GM23338 (cell line): Measurements from ENCODE around the gene UCN. TPM values are rescaled to one million over a fixed set of nuclear protein-coding genes. Genes with fewer than 3 reads are reported as not detected.

Experiments
- ATAC-seq: fragments of 200-7000 bp; cut with Tn5 transposase; 3 replicates; pipeline ENCODE4 v1.9.1; 2020
- DNase-seq: peaks from one replicate; pipeline ENCODE4 v3.0.0-alpha.2; 2015; ENCODE audit warnings: low spot score
- H2AFZ ChIP-seq: fragments of 200-600 bp; sonication (generic); 2 replicates; pipeline ENCODE4 v1.8.0; 2016; ENCODE audit warnings: antibody characterized with exemption, mild to moderate bottlenecking, moderate library complexity
- H3F3A ChIP-seq: fragments of 200-600 bp; sonication (generic); replicated peaks from 2 replicates; pipeline ENCODE4 v1.8.0; 2017; ENCODE audit warnings: antibody characterized with exemption, mixed run types, low read depth
- H3K27ac ChIP-seq: fragments of 200-600 bp; sonication (generic); 2 replicates; pipeline ENCODE4 v1.6.1; 2016; ENCODE audit warnings: low read depth
- H3K27me3 ChIP-seq: fragments of 200-600 bp; sonication (generic); 2 replicates; pipeline ENCODE4 v1.8.0; 2016; ENCODE audit warnings: mild to moderate bottlenecking, mixed run types, moderate library complexity; ENCODE audit not compliant: insufficient read depth
- H3K36me3 ChIP-seq: fragments of 200-600 bp; sonication (generic); 2 replicates; pipeline ENCODE4 v1.8.0; 2016; ENCODE audit warnings: mild to moderate bottlenecking; ENCODE audit not compliant: insufficient read depth
- H3K4me1 ChIP-seq: fragments of 200-600 bp; sonication (generic); 2 replicates; pipeline ENCODE4 v1.8.0; 2016; ENCODE audit warnings: mild to moderate bottlenecking, moderate library complexity; ENCODE audit not compliant: insufficient read depth
- H3K4me2 ChIP-seq: fragments of 200-600 bp; sonication (generic); 2 replicates; pipeline ENCODE4 v1.7.1; 2017; ENCODE audit warnings: mixed run types
- H3K4me3 ChIP-seq: fragments of 200-600 bp; sonication (generic); 2 replicates; pipeline ENCODE4 v1.6.1; 2016; ENCODE audit warnings: mixed run types
- H3K79me2 ChIP-seq: fragments of 200-600 bp; sonication (generic); replicated peaks from 2 replicates; pipeline ENCODE4 v1.8.0; 2017; ENCODE audit warnings: mild to moderate bottlenecking; ENCODE audit not compliant: insufficient read depth
- H3K9me2 ChIP-seq: fragments of 200-600 bp; sonication (generic); 2 replicates; pipeline ENCODE4 v1.8.0; 2017; ENCODE audit not compliant: insufficient read depth
- H4K20me1 ChIP-seq: fragments of 200-600 bp; sonication (generic); replicated peaks from 2 replicates; pipeline ENCODE4 v1.8.0; 2017; ENCODE audit warnings: mild to moderate bottlenecking; ENCODE audit not compliant: insufficient read depth
- H3K27ac Mint-ChIP-seq: 2 replicates; pipeline ENCODE4 v1.8.0; 2020; ENCODE audit warnings: inconsistent platforms, mild to moderate bottlenecking, moderate library complexity, mixed read lengths
- H3K27me3 Mint-ChIP-seq: 3 replicates; pipeline ENCODE4 v1.8.0; 2022; ENCODE audit warnings: low read depth, mild to moderate bottlenecking, moderate library complexity, mixed read lengths, inconsistent platforms; ENCODE audit not compliant: insufficient read depth, poor library complexity
- H3K36me3 Mint-ChIP-seq: 3 replicates; pipeline ENCODE4 v1.8.0; 2021; ENCODE audit warnings: low read depth, mild to moderate bottlenecking, inconsistent platforms, moderate library complexity, mixed read lengths
- H3K4me1 Mint-ChIP-seq: 3 replicates; pipeline ENCODE4 v1.8.0; 2020; ENCODE audit warnings: mild to moderate bottlenecking, inconsistent platforms, mixed read lengths
- H3K4me3 Mint-ChIP-seq: 3 replicates; pipeline ENCODE4 v1.8.0; 2021; ENCODE audit warnings: moderate library complexity, mild to moderate bottlenecking, inconsistent platforms, mixed read lengths
- H3K9me3 Mint-ChIP-seq: 3 replicates; pipeline ENCODE4 v1.8.0; 2020; ENCODE audit warnings: moderate library complexity, mild to moderate bottlenecking, inconsistent platforms, mixed read lengths
- CREB1 ChIP-seq: fragments of 250-450 bp; sonication (Bioruptor Pico); IDR thresholded peaks from 2 replicates; pipeline ENCODE4 v1.5.0; 2020; ENCODE audit warnings: low read depth, mild to moderate bottlenecking, moderate library complexity
- EZH2 ChIP-seq: fragments of 200-600 bp; sonication (generic); IDR thresholded peaks from one replicate; pipeline ENCODE4 v1.8.0; 2017; ENCODE audit warnings: antibody characterized with exemption, mild to moderate bottlenecking, low read depth; ENCODE audit not compliant: unreplicated experiment
- JUNB ChIP-seq: IDR thresholded peaks from one replicate; pipeline ENCODE4 v1.6.1; 2016; ENCODE audit warnings: antibody characterized with exemption; ENCODE audit not compliant: unreplicated experiment
- NANOG ChIP-seq: IDR thresholded peaks from 2 replicates; pipeline ENCODE4 v1.6.1; 2016; ENCODE audit warnings: antibody characterized with exemption, borderline replicate concordance
- POLR2AphosphoS5 ChIP-seq: IDR thresholded peaks from 2 replicates; pipeline ENCODE4 v1.6.1; 2016; ENCODE audit warnings: antibody characterized with exemption, low read depth
- STAT1 ChIP-seq: IDR thresholded peaks from one replicate; pipeline ENCODE4 v1.6.1; 2016; ENCODE audit warnings: antibody characterized with exemption; ENCODE audit not compliant: unreplicated experiment
- ZNF114 ChIP-seq: fragments of 250-450 bp; sonication (Bioruptor Pico); IDR thresholded peaks from 2 replicates; pipeline ENCODE4 v1.5.0; 2020; ENCODE audit warnings: mild to moderate bottlenecking, moderate library complexity
- ZNF331 ChIP-seq: fragments of 250-450 bp; sonication (Bioruptor Pico); IDR thresholded peaks from 2 replicates; pipeline ENCODE4 v1.5.0; 2020; ENCODE audit warnings: low read depth, mild to moderate bottlenecking, moderate library complexity
- polyA plus RNA-seq: library from polyadenylated mRNA; unstranded; fragments of >200 nt; fragmentation: Nextera tagmentation; extraction: Ambion mirVana; gene quantifications from 2 replicates; pipeline ENCODE4 v1.2.1, GENCODE V29; 2016
- total RNA-seq: library from RNA; depleted of rRNA; stranded (reverse); fragments of >200 nt; shearing (Covaris generic); gene quantifications from 2 replicates; pipeline ENCODE4 v1.2.3, GENCODE V29; 2014
- TF ChIP-seq, protein P1 (sequence below): IDR thresholded peaks from 2 replicates; pipeline ENCODE4 v1.6.1; 2016; ENCODE audit warnings: antibody characterized with exemption
- TF ChIP-seq, protein P2 (sequence below), 2 experiments: fragments of 200-600 bp in 1 of 2; sonication (generic) in 1 of 2; conservative IDR thresholded peaks; 2 replicates each; pipeline versions ENCODE4 v1.5.1 to v1.6.1; 2016 to 2017; ENCODE audit warnings: antibody characterized with exemption in 2 of 2, low read depth in 2 of 2, mild to moderate bottlenecking in 2 of 2, moderate library complexity in 1 of 2
- TF ChIP-seq, protein P3 (sequence below): fragments of 250-450 bp; sonication (Bioruptor Pico); IDR thresholded peaks from 2 replicates; pipeline ENCODE4 v1.5.0; 2020; ENCODE audit warnings: mild to moderate bottlenecking, moderate library complexity

Gene UCN
- total and polyA plus RNA-seq, 2 experiments from 2014 or later = 0.59 to 0.99 TPM

DNA sequence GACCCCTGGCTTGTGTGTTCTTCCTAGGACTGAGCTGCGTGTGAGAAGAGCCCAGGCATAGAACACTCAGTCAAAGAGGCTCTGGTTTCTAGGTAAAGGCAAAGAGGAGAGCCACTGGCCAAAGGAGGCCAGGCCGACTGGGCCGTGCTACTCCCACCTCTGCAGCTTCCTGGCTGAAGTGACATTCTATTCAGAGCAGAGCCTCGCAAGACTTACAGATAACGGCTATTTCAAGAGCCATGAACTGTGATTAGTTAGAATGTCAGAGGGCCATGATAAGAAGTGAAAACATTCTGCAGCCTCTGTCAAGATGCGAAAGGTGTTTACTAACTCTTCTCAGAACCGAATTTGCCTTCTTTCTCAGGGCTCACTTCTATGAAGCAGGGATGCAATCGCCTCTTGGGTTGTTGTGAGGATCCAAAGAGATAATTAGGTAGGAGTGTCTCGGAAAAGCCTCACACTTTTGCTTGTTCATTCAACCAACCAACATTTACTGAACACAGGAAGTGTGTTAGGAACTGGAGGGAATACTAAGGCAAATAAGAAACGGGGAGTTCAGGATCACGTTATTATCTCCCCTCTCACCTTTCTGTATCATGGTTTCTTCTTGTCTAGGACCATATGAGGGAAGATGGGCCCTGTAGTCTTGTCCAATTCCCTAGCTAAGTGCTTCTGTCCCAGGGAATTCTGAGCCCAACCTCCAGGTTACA, 36.5 kb downstream of the UCN start:
- no peak overlapping the region for H3K4me2 ChIP-seq
- TF ChIP-seq ZNF331 (no peak), EZH2 (no peak), CREB1 (no peak), NANOG (no peak), POLR2AphosphoS5 (no peak), JUNB (no peak), STAT1 (no peak), ZNF114 (CRISPR knock-in tag) (no peak)
- TF ChIP-seq, protein P1, sequence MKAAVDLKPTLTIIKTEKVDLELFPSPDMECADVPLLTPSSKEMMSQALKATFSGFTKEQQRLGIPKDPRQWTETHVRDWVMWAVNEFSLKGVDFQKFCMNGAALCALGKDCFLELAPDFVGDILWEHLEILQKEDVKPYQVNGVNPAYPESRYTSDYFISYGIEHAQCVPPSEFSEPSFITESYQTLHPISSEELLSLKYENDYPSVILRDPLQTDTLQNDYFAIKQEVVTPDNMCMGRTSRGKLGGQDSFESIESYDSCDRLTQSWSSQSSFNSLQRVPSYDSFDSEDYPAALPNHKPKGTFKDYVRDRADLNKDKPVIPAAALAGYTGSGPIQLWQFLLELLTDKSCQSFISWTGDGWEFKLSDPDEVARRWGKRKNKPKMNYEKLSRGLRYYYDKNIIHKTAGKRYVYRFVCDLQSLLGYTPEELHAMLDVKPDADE = no peak
- TF ChIP-seq, protein P2, sequence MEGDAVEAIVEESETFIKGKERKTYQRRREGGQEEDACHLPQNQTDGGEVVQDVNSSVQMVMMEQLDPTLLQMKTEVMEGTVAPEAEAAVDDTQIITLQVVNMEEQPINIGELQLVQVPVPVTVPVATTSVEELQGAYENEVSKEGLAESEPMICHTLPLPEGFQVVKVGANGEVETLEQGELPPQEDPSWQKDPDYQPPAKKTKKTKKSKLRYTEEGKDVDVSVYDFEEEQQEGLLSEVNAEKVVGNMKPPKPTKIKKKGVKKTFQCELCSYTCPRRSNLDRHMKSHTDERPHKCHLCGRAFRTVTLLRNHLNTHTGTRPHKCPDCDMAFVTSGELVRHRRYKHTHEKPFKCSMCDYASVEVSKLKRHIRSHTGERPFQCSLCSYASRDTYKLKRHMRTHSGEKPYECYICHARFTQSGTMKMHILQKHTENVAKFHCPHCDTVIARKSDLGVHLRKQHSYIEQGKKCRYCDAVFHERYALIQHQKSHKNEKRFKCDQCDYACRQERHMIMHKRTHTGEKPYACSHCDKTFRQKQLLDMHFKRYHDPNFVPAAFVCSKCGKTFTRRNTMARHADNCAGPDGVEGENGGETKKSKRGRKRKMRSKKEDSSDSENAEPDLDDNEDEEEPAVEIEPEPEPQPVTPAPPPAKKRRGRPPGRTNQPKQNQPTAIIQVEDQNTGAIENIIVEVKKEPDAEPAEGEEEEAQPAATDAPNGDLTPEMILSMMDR (conservative IDR thresholded peaks at IDR 0.05; ENCODE audit: low read depth in 2 of 2) = no peak
- TF ChIP-seq, protein P3, sequence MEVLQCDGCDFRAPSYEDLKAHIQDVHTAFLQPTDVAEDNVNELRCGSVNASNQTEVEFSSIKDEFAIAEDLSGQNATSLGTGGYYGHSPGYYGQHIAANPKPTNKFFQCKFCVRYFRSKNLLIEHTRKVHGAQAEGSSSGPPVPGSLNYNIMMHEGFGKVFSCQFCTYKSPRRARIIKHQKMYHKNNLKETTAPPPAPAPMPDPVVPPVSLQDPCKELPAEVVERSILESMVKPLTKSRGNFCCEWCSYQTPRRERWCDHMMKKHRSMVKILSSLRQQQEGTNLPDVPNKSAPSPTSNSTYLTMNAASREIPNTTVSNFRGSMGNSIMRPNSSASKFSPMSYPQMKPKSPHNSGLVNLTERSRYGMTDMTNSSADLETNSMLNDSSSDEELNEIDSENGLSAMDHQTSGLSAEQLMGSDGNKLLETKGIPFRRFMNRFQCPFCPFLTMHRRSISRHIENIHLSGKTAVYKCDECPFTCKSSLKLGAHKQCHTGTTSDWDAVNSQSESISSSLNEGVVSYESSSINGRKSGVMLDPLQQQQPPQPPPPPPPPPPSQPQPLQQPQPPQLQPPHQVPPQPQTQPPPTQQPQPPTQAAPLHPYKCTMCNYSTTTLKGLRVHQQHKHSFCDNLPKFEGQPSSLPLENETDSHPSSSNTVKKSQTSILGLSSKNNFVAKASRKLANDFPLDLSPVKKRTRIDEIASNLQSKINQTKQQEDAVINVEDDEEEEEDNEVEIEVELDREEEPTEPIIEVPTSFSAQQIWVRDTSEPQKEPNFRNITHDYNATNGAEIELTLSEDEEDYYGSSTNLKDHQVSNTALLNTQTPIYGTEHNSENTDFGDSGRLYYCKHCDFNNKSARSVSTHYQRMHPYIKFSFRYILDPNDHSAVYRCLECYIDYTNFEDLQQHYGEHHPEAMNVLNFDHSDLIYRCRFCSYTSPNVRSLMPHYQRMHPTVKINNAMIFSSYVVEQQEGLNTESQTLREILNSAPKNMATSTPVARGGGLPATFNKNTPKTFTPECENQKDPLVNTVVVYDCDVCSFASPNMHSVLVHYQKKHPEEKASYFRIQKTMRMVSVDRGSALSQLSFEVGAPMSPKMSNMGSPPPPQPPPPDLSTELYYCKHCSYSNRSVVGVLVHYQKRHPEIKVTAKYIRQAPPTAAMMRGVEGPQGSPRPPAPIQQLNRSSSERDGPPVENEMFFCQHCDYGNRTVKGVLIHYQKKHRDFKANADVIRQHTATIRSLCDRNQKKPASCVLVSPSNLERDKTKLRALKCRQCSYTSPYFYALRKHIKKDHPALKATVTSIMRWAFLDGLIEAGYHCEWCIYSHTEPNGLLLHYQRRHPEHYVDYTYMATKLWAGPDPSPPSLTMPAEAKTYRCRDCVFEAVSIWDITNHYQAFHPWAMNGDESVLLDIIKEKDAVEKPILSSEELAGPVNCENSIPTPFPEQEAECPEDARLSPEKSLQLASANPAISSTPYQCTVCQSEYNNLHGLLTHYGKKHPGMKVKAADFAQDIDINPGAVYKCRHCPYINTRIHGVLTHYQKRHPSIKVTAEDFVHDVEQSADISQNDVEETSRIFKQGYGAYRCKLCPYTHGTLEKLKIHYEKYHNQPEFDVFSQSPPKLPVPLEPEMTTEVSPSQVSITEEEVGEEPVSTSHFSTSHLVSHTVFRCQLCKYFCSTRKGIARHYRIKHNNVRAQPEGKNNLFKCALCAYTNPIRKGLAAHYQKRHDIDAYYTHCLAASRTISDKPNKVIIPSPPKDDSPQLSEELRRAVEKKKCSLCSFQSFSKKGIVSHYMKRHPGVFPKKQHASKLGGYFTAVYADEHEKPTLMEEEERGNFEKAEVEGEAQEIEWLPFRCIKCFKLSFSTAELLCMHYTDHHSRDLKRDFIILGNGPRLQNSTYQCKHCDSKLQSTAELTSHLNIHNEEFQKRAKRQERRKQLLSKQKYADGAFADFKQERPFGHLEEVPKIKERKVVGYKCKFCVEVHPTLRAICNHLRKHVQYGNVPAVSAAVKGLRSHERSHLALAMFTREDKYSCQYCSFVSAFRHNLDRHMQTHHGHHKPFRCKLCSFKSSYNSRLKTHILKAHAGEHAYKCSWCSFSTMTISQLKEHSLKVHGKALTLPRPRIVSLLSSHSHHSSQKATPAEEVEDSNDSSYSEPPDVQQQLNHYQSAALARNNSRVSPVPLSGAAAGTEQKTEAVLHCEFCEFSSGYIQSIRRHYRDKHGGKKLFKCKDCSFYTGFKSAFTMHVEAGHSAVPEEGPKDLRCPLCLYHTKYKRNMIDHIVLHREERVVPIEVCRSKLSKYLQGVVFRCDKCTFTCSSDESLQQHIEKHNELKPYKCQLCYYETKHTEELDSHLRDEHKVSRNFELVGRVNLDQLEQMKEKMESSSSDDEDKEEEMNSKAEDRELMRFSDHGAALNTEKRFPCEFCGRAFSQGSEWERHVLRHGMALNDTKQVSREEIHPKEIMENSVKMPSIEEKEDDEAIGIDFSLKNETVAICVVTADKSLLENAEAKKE (CRISPR knock-in tag) = no peak
- no peaks in the 10 kb centered on the region for H3K9me2 ChIP-seq
- no peak overlapping the region for H3K27ac ChIP-seq
- no peak for ATAC-seq
- Mint-ChIP-seq H3K27ac (no peak overlapping the region), H3K36me3 (no peaks in the 10 kb centered on the region; the same call in 2 of the 3 replicates), H3K4me1 (peaks cover 5% of the 10 kb centered on the region), H3K4me3 (no peak overlapping the region), H3K9me3 (0 out of 3 replicates have a peak, but pooled peaks cover 3% of the 10 kb centered on the region), H3K27me3 (no peaks in the 10 kb centered on the region)
- no peaks in the 10 kb centered on the region for H3F3A ChIP-seq
- no peaks in the 10 kb centered on the region for H4K20me1 ChIP-seq
- H3K4me3 ChIP-seq = no peak overlapping the region
- H2AFZ ChIP-seq = no peak overlapping the region
- H3K27me3 ChIP-seq = peaks cover 11% of the 10 kb centered on the region
- H3K79me2 ChIP-seq = no peaks in the 10 kb centered on the region
- no peaks in the 10 kb centered on the region for H3K4me1 ChIP-seq
- DNase-seq = no peak
- H3K36me3 ChIP-seq = no peaks in the 10 kb centered on the region
